Mucosa of rectum (tissue), 2 donors: ENCODE results near the gene FGF21.

ENCODE experiments used
- H3K27ac ChIP-seq, 2 donors: one replicate each; pipeline ENCODE4 v1.7.0; 2013; ENCODE audit warnings: inconsistent platforms in 2 of 2, low read depth in 2 of 2, low read length in 2 of 2
- H3K27me3 ChIP-seq, 2 donors: one replicate each; pipeline ENCODE4 v1.7.0; 2013; ENCODE audit warnings: low read length in 2 of 2; ENCODE audit not compliant: control insufficient read depth in 2 of 2, insufficient read depth in 2 of 2
- H3K36me3 ChIP-seq, 2 donors: one replicate each; pipeline ENCODE4 v1.7.0; 2013; ENCODE audit warnings: low read length in 2 of 2; ENCODE audit not compliant: control insufficient read depth in 2 of 2, insufficient read depth in 2 of 2
- H3K4me1 ChIP-seq, 2 donors: one replicate each; pipeline ENCODE4 v1.7.0; 2013; ENCODE audit warnings: low read length in 2 of 2, mild to moderate bottlenecking in 1 of 2; ENCODE audit not compliant: control insufficient read depth in 2 of 2, insufficient read depth in 2 of 2
- H3K4me3 ChIP-seq, 2 donors: one replicate each; pipeline ENCODE4 v1.7.0; 2013; ENCODE audit warnings: low read length in 2 of 2
- H3K9ac ChIP-seq, 2 donors: one replicate each; pipeline ENCODE4 v1.7.0; 2013; ENCODE audit warnings: low read length in 2 of 2, low read depth in 1 of 2, mild to moderate bottlenecking in 1 of 2
- H3K9me3 ChIP-seq, 2 donors: one replicate each; pipeline ENCODE4 v1.7.0; 2013; ENCODE audit warnings: low read length in 2 of 2; ENCODE audit not compliant: control insufficient read depth in 2 of 2
- donor health status: healthy.
- donor health status: Normal muscosa, but diverticular disease.

FGF21 gene

DNA sequence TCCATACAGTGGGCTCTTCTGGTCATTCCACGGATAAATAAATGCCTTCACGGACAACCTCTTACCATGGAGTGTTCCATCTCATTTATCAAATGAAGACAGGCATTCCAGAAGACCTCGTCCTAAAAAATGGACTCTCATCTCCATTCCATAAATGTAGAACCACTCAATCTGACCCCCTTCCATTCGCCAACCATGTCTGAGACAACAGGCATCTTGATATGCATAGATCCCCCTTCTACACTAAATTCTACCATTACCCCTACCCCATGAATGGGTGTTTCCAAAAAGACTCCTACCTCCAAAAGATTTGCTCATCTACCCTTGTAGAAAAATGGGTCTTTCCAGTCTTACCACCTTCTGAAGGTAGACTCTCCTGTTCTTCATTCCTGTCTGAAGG lies 23.9 kb upstream of the FGF21 start:
- Histone ChIP-seq H3K27ac (no peak overlapping the region), H3K36me3 (no peaks in the 10 kb centered on the region), H3K4me1 (no peaks in the 10 kb centered on the region), H3K9me3 (no peaks in the 10 kb centered on the region), H3K4me3 (no peak overlapping the region), H3K27me3 (peaks cover 0 to 3% of the 10 kb centered on the region in 2 donors), H3K9ac (no peak overlapping the region)

- no peak overlapping the region for H3K27ac ChIP-seq
- H3K9ac ChIP-seq, result no peak overlapping the region
- no peaks in the 10 kb centered on the region for H3K36me3 ChIP-seq
- no peaks in the 10 kb centered on the region for H3K9me3 ChIP-seq
- peaks cover 5 to 9% of the 10 kb centered on the region in 2 donors for H3K4me1 ChIP-seq
- no peak overlapping the region for H3K4me3 ChIP-seq
- H3K27me3 ChIP-seq, result peaks cover 0 to 3% of the 10 kb centered on the region in 2 donors
These were observed 20.7 kb upstream of the FGF21 start for GRCh38 chr19:48734625-48735024.

- no peak overlapping the region for H3K27ac ChIP-seq
These were observed 20.2 kb upstream of the FGF21 start for GRCh38 chr19:48735031-48735615.

DNA sequence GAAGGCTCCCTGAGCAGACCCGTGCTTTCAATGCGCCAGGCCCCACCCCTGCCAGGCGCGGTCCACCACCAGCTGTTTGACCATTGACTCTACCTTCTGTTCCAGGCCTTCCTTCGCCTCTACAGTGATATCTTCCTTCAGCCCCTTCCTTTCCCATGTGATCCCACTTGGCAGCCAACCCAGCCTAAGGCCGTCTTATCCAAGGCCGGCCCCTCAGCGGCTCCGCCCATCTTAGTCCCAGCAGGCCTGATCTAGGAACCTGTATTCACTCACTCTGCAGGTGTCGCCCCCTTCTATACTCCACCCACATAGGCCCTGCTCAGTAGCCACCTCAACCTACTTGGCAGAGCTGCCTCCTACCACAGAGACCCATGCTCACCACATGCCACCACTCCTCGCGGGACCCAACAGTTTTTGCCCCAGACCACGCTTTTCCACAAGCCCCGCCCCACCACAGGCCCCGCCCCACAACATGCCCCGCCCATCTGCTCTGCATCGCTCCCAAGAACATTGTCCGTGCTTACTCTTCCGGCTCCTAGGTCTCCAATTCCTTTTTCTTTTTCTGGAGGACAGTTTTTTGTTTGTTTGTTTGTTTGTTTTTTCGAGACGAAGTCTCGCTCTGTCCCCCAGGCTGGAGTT lies 17.8 kb upstream of the FGF21 start:
- peaks cover 2 to 7% of the 10 kb centered on the region in 2 donors for H3K27me3 ChIP-seq
- H3K9me3 ChIP-seq, result no peaks in the 10 kb centered on the region
- no peak overlapping the region for H3K9ac ChIP-seq
- H3K4me1 ChIP-seq, result peaks cover 20 to 23% of the 10 kb centered on the region in 2 donors
- H3K27ac ChIP-seq, result no peak overlapping the region
- H3K36me3 ChIP-seq, result no peaks in the 10 kb centered on the region
- no peak overlapping the region for H3K4me3 ChIP-seq

More at GRCh38 chr19:48735031-48735615, 20.2 kb upstream of the FGF21 start:
- Histone ChIP-seq H3K27me3 (peaks cover under 1 to 7% of the 10 kb centered on the region in 2 donors), H3K4me3 (no peak overlapping the region), H3K36me3 (no peaks in the 10 kb centered on the region), H3K4me1 (peaks cover 9 to 13% of the 10 kb centered on the region in 2 donors), H3K9me3 (no peaks in the 10 kb centered on the region), H3K9ac (no peak overlapping the region)

- peak overlapping the region in 1 of 2 donors; percentile 52 for H3K27ac ChIP-seq
- no peaks in the 10 kb centered on the region for H3K9me3 ChIP-seq
- H3K27me3 ChIP-seq, result peaks cover 2 to 7% of the 10 kb centered on the region in 2 donors
- H3K36me3 ChIP-seq, result no peaks in the 10 kb centered on the region
- peak overlapping the region; percentile 6 to 62 for H3K9ac ChIP-seq
- H3K4me1 ChIP-seq, result peaks cover 20 to 23% of the 10 kb centered on the region in 2 donors
- H3K4me3 ChIP-seq, result peak overlapping the region; percentile 39 to 54
These were observed 16.5 kb upstream of the FGF21 start for GRCh38 chr19:48738557-48739403.

GRCh38 chr19:48739404-48740163 lies 15.7 kb upstream of the FGF21 start:
- peak overlapping the region in 1 of 2 donors; percentile 62 for H3K9ac ChIP-seq
- peak overlapping the region; percentile 19 to 32 for H3K27ac ChIP-seq
- peak overlapping the region; percentile 39 to 54 for H3K4me3 ChIP-seq
- no peaks in the 10 kb centered on the region for H3K9me3 ChIP-seq
- peaks cover 2 to 7% of the 10 kb centered on the region in 2 donors for H3K27me3 ChIP-seq
- no peaks in the 10 kb centered on the region for H3K36me3 ChIP-seq
- peaks cover 20 to 23% of the 10 kb centered on the region in 2 donors for H3K4me1 ChIP-seq

DNA sequence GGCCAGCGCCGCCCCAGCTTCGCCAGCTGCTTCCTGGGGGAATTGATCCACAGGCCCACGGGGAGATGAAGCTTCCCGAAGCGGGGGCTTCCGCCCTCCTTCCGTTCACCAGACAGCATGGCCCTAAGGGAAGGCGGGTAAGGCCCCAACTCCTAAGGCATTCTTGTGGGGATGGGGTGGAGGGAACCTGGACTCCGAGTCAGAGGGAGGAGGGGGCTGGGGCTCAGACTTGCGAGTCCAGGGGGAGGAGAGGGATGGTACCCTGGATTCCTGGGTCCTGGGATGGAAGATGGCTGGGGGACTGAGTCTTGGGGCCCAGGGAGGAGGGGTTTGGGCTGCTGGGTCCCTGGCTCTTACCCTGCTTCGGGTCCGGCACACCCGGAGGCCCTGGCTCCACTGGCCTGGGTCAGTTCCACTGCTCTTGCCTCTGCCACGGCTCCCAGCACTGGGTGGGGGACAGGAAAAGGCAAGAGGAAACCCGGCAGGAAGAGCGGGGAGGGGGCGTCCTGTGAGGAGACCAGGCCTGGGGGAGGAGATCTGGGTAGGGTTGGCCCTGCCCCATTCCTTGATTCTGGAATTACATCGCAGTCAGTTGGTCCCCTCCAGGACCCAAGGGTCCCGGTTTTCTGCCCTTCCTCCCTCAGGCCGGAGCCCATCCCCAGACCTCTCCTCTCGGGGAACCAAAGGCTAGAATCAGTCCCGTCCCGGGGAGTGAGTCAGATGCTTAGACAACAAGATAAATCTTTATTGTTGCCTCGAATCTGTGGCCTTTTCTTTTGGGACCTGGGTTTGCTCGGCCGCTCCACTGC lies 15.0 kb upstream of the FGF21 start, which contains the start of gene RASIP1:
RASIP1 (minus strand) TSS at position 447 of the 809 bp plus-strand sequence; CDS start at position 119, 328 bp downstream.
- Histone ChIP-seq H3K9ac (peak within 1 kb of the TSS in 1 of 2 donors; percentile 62), H3K36me3 (no peaks in the 10 kb centered on the region), H3K9me3 (no peaks in the 10 kb centered on the region), H3K4me1 (peaks cover 20 to 23% of the 10 kb centered on the region in 2 donors), H3K27me3 (peaks cover 2 to 6% of the 10 kb centered on the region in 2 donors), H3K4me3 (peak within 1 kb of the TSS; percentile 39 to 54), H3K27ac (peak within 1 kb of the TSS; percentile 19 to 32)

- Histone ChIP-seq H3K4me3 (peak overlapping the region in 1 of 2 donors; percentile 13), H3K27ac (peak overlapping the region; percentile 3 to 32), H3K9me3 (no peaks in the 10 kb centered on the region), H3K36me3 (no peaks in the 10 kb centered on the region), H3K9ac (no peak overlapping the region), H3K27me3 (peaks cover 4 to 6% of the 10 kb centered on the region in 2 donors), H3K4me1 (peaks cover 20 to 23% of the 10 kb centered on the region in 2 donors)
These were observed 14.0 kb upstream of the FGF21 start for GRCh38 chr19:48741129-48741999.
